HG03521 (cell line): ENCODE results near the gene TRMU.

Experiments
- ATAC-seq: cut with Tn5 transposase; IDR thresholded peaks from one replicate; pipeline ENCODE4 v1.9.1; 2021; ENCODE audit warnings: mild to moderate bottlenecking, moderate library complexity; ENCODE audit not compliant: unreplicated experiment

The TRMU gene

GRCh38 chr22:46368422-46368821 lies 32.9 kb downstream of the TRMU start:
- no peak for ATAC-seq

DNA sequence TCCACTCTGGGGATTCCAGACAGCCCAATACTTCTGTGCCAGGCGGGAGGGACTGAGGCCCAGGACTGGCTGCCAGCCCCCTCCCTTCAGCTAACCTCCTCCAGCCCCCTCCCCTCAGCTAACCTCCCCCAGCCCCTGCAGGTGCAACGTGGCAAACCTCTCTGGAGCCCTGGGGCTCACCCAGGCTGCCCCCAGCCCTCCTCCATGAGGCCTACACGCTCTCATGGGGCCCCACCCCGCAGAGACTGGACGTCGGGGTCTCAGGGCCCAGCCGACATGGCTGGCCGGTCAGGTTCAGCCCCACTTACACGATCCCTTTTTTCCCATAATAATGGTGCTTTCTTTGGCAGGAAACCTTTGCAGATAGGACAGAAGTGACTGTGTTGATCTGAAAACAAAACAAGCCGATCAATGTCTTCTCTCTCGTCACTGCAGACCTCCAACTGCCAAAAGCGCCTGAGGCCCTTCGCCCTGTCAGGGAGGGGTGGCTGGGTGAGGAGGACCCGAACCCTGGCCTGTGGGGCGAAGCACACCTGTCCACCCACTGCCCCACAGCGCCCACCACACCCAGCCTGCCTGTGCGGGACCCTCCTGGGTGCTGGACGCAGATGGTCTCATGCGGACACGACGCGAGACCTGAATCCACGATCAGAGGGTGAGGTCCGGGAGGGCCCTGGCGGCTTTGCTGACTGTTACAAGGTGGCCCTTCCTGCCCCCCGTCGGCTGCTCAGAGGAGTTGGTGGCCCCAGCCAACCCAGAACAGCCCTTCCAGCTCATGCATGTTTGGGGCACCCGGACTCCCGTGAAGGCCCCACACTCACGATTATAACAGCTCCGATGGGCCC lies 33.6 kb downstream of the TRMU start:
- ATAC-seq: no peak

GRCh38 chr22:46369716-46370583 lies 34.4 kb downstream of the TRMU start:
- ATAC-seq: no peak

GRCh38 chr22:46370584-46371291 lies 35.2 kb downstream of the TRMU start:
- no peak for ATAC-seq

GRCh38 chr22:46371623-46372226 lies 36.2 kb downstream of the TRMU start:
- no peak for ATAC-seq

GRCh38 chr22:46372686-46373085 lies 37.2 kb downstream of the TRMU start:
- ATAC-seq: no peak

DNA sequence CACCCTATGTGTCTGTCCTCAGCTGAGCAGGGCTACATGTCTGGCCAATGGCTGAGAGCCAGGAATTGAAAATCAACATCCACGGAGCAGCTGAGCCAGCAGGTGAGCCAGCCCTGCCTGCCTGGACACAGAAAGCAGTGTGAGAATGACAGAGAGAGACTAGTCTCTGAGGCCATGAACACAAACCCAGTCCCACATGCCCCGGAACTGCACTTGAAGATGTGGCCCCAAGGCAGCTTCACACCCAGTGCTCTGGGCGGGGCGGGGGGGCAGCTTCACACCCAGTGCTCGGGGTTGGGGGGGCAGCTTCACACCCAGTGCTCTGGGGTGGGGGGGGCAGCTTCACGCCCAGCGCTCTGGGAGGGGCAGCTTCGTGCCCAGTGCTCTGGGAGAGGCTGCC lies 37.6 kb downstream of the TRMU start:
- ATAC-seq: no peak

DNA sequence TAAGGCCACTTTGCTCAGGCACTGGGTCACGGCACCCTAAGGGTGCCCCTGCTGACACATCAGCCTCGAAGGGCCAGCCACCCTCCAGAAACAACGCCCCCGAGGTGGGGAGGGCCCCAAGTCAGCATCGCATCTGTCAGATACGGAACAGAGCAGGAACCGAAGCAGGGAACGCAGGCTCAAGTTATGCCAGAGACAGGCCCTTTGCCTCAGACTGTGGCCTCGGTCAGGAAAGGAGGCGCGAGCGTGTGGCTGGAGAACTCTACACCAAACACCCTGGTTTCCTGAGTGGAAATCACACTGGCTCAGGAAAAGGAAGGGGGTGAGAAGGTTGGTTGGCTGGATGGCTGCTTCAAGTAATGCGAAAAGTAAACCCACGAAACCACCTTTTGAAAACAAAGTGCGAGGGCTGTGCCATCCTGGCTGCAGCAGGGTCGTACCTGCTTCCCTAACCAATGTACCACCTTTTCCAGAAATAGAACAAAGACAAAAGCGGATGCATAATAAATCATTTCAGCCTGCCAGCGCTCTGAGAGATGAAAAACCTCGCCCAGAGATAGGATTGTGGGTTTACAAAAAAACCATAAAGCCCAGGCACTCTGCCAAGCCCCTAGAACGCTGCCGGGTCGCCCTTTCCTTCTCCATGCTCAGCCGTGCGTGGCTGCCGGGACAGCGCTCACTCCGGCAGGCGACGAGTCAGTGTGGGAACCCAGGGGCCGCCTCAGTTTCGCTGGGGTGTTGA lies 38.6 kb downstream of the TRMU start:
- ATAC-seq: no peak

- no peak for ATAC-seq
Observed at GRCh38 chr22:46374663-46375474, 39.4 kb downstream of the TRMU start.

GRCh38 chr22:46376111-46376510 lies 40.6 kb downstream of the TRMU start:
- no peak for ATAC-seq

DNA sequence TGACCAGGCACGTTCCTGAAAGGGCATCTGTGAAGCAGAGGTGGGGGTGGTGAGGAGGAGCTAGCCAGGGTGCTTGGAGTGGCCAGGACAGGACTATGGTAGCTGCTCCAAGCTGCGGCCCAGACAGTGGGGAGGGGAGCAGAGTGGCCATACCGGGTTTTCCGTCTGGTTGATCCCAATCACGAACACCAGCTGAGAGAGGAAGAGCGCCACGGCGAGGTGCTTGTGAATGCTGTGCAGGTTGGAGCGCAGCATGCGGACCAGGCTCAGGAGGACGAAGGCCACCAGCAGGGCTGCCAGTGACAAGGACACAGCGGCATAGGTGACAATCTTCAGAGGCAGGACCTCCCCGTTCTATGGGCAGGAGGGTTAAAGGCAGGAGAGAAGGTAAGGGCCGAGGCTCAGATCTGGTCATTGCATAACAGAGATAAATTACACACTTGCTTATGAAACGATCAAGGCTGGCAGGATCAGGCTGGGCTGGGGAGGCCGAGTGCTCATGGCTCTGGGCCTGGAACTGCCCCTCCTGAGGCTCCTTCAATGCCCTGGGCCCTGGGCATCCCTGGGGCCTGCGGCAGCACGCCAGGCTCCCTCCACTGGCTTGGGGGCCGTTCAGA lies 41.5 kb downstream of the TRMU start:
- no peak for ATAC-seq

DNA sequence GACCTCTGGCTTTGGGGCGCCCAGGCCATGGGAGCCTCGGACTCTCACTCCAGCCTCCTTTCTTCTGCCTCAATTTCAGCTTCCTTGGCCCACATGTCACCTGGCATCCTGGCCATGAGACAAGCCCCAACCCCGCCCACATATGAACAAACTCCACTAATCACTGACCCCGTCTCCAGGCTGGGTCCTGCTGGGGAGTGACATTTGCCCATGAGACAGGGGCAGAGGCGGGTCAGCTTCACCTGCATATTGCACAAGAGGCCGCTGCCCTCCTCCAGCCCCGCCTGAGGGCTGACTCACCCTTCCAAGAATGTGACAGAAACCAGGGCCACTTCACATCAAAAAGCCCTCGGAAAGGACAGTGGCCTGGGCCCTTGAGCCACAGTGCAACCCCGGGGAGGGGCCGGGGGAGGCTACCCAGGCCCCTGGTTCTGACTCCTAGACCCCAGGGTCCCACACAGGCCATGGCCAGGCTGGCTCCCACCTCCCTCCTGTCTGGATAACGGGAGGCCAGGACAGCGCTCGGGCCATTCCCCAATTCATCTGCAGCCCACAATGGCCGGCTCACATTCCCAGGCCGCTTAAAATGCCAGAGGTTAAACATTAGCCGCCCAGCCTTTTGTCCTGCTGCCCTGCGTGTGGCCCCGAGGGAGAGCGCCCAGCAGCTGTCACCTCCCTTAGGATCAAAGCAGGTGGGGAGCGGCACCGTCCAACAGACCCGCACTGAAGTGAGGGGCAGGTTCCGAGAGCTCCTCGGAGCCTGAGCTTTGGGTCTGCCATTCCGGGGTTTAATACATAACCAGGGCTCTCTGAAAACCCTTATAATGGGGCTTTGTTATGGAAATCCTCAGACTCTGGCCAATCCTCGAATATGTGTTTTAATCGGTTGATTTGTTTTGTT lies 42.3 kb downstream of the TRMU start:
- no peak for ATAC-seq

DNA sequence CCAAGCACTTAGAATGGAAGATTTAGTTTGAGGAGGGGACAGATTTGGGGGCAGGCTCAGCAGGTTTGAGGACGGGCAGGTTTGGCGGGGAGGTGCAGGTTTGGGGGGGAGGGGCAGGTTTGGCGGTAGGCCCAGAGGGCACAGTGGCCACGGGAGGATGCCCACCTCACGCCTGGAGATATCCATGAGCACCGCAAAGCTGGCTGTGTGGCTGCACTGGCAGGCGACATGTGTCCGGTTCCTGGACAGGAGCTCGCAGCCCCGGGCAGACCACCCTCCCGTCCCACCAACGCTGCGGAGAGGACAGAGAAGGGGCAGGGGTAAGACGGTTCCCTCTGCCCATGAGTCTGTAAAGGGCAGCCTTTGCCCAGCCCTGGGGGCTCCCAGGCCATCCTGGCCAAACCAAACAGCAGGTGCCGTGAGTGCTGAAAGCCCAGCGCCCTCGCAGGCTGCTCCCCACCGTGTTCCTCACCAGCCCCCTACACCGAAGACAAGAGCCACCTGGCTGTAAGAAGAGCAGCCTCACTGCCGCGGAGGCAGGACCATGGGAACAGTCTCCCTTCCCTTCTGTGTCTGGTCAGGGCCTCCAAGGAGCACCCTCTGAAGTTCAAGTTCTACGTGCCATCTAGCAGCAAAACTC lies 43.0 kb downstream of the TRMU start:
- ATAC-seq: no peak

- ATAC-seq: no peak
Observed at GRCh38 chr22:46379066-46379930, 43.8 kb downstream of the TRMU start.

- ATAC-seq: no peak
Observed at GRCh38 chr22:46380069-46380468, 44.6 kb downstream of the TRMU start.

GRCh38 chr22:46380581-46380980 lies 45.1 kb downstream of the TRMU start:
- no peak for ATAC-seq

DNA sequence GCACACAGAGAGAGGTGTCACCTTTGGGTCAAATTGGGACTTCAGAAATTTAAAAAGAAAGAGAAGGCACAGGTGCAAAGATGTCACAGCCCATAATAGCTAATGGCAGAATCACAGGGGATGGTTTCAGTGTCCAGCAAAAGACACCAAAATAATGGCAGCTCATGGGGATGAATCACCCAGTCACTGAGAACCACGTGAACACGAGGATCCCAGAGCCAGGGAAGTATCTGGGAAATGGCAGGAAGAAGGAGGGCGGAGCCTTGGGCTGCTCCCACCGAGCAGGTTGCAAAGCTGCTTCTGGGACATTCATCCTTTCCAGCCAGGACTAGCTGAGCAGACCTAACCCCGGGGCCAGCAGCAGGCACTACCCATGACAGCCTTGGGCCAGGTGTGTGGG lies 45.6 kb downstream of the TRMU start:
- ATAC-seq: no peak
